Astrocyte of the spinal cord (primary cell): ENCODE results near the gene CPT1B.

Experiments
- DNase-seq: peaks from one replicate; pipeline ENCODE4 v3.0.0; 2011; ENCODE audit warnings: low read depth, low spot score
- H3K4me3 ChIP-seq: 2 replicates; pipeline ENCODE4 v1.5.1; 2011; ENCODE audit warnings: low read depth, mild to moderate bottlenecking, low read length, moderate library complexity
- in situ Hi-C: cut with HindIII; loops from 2 replicates; pipeline ENCODE4 v1.10.0; 2017; ENCODE audit warnings: low sequenced_read_pairs
- TF ChIP-seq, protein P1 (sequence below): IDR thresholded peaks from 2 replicates; pipeline ENCODE4 v1.5.1; 2012; ENCODE audit warnings: low read depth, mild to moderate bottlenecking, low read length, inconsistent platforms

CPT1B gene

DNA sequence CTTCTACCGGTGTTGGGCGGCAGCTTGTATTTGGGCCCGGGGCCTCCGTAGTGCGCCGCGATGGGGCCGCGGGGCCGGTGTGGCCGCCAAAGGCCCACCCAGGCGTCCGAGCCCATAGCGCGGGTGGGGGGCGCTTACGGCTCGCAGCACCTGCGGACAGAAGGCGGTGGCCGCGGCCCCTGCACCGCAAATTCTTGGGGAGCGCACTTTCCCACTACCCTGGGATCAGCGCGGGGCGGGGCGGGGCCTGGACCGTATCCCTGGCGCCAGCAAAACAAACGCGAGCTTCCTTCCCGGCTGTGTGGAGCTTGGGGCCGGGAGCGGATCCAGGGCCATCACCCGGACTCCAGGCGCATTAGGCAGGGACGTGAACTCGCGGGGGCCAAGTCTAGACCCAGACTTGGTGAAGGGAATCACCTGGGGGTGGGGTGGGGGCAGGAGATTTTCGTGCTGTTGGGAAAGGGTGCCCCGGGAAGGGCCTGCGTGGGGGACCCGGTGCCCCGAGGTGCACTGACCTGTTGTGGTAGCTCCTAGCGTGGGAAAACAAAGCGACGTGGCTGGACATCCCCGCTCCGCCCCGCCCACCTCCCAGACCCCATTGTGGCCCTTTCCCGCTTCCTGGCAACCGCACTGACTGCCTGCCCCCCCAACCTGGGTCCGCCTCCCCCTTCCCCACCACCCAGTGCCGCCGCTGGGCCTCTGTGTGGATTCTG lies 46.1 kb downstream of the CPT1B start:
- DNase-seq, result peak; percentile 50
- peak overlapping the region; percentile 16 for H3K4me3 ChIP-seq

DNA sequence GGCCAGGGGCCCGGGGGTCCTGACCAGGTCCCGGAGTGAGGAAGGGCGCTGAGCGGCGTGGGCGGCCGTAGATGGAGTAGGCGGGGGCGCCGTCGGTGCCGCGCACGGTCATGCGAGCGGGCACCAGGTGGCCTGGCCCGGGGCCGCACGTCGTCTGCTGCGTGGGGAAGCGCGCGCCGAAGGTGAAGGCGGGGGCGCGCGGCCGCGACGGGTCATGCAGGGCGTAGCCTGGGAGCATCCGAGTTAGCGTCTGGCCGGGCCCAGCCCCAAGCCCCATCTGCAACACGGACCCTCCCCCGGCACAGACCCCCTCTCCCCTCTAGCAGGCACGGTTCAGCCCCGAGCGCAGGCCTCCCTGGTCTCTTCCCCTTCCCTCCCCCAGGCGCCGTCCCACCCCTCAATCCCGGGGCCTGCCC lies 46.7 kb downstream of the CPT1B start:
- DNase-seq, result no peak
- TF ChIP-seq, protein P1, sequence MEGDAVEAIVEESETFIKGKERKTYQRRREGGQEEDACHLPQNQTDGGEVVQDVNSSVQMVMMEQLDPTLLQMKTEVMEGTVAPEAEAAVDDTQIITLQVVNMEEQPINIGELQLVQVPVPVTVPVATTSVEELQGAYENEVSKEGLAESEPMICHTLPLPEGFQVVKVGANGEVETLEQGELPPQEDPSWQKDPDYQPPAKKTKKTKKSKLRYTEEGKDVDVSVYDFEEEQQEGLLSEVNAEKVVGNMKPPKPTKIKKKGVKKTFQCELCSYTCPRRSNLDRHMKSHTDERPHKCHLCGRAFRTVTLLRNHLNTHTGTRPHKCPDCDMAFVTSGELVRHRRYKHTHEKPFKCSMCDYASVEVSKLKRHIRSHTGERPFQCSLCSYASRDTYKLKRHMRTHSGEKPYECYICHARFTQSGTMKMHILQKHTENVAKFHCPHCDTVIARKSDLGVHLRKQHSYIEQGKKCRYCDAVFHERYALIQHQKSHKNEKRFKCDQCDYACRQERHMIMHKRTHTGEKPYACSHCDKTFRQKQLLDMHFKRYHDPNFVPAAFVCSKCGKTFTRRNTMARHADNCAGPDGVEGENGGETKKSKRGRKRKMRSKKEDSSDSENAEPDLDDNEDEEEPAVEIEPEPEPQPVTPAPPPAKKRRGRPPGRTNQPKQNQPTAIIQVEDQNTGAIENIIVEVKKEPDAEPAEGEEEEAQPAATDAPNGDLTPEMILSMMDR, result no peak
- H3K4me3 ChIP-seq, result peak overlapping the region; percentile 16
- in situ Hi-C loops, result no loop called here

More for the DNA sequence above, 46.1 kb downstream of the CPT1B start:
- in situ Hi-C loops, result no loop called here
- TF ChIP-seq, protein P1, result no peak

DNA sequence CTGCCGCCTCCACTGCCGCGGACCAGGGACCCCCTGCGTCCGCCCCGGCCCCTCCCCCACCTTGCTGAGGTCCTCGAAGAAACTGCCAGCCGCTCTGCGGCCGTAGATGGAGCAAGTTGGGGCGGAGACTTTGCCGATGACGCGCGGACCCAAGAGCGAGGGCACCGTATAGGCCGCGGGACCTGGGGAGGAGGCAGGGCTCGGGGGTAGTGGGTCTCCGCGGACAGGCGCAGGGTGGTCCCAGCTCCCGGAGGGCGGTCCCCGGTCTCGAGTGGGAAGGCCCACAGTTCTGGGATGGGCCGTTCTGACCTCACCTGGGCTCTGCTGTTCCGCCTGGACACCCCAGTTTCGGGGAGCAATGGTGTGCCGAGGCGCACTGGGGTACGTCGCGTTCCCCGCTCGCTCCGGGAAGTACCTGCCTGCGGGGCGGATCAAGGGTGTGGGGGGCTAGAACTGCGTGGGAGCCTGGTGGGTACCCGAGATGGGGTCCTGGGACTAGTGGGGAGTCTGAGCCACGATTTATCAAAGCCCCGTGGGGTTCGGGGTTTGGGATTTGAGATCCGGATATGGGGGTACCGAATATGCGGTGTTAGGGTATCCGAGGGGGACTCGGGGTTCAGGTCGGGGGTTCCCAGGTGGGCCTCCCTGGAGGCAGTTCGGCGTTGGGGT lies 47.2 kb downstream of the CPT1B start:
- peak overlapping the region; percentile 27 for H3K4me3 ChIP-seq
- TF ChIP-seq, protein P1, result no peak
- in situ Hi-C loops, result no loop called here
- peak; percentile 60 for DNase-seq

DNA sequence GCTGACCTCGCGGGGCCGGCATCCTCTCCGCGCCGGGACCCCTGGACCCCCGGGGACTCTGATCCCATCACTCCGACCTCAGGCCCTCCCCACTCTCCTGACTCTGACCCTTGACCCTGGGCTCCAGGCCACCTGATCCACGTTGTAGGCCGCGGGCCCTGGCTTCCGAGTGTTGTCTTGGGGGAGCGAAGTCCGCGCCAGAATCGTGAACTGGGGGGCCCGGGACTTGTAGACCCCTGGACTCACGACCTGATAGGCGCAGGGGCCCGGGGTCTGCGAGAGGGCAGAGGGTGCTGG lies 47.7 kb downstream of the CPT1B start:
- TF ChIP-seq, protein P1, result no peak
- in situ Hi-C loops, result no loop called here
- DNase-seq, result peak; percentile 14
- H3K4me3 ChIP-seq, result peak overlapping the region; percentile 27

DNA sequence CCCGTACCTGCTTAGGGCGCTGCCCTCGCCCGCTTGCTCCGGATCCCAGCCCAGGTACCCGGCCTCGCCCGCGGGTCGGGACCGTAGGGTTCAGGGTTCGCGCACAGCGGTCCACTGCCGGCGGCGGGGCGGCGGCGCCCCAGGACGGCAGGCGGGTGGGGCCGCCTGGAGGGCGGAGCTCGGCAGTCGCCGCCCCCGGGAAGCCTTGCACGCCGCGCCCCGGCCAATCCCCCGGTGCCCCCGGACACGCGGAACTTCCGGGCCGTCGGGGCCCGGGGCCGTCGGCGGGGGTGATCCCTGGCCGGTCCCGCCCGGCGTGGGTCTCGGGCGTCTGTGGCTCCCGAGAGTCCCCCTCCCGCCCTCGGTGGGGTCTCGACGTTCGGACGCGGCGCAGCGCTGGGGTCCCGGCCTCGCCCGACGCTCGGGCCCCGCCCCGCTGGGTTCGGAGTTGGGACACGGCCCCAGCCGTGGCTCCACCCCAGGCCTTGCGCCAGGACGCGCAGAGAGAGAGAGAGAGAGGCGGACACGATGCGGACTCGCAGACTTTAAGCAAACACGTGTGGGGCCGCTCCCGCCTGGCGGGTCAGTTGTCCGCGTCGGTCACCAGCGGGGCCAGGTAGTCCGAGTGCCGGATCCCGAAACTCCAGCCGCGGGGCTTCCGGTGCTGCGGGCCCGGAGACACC lies 48.2 kb downstream of the CPT1B start, which contains the start of gene TYMP:
Gene TYMP, minus strand, starts transcription at position 116 of the 683 bp plus-strand sequence. CDS start 303 bp downstream, outside the sequence.
- DNase-seq, result peak; percentile 58
- peak within 1 kb of the TSS; percentile 27 for H3K4me3 ChIP-seq
- TF ChIP-seq, protein P1, result no peak
- in situ Hi-C loops, result no loop called here

DNA sequence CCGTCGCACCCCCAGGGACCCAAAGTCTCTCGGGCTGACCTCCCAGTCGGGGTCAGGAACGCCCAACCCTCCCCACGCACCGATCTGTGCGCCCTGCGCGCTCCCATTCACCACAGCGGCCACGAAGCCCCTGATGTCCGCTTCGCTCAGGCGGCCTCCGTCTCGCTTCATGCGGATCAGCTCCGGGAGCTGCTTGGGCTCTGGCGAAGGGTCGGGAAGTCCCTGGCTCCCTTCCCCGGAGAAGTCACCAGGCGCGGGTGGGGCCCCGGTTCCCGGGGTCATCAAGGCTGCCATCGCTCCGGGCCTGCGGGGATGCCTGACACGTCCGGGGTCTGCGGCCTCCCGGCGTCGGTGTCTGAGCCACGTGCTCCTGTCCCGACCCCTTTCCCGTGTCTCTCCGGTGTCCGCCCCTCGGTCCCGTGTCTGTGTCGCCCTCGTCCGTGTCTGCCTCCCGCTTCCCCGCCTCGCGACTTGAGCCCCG lies 48.8 kb downstream of the CPT1B start:
- H3K4me3 ChIP-seq, result peak overlapping the region; percentile 18
- no peak for DNase-seq
- in situ Hi-C loops, result no loop called here
- TF ChIP-seq, protein P1, result no peak
